ENCODE results near the gene LRRC37B. TPM values are rescaled to one million over a fixed set of nuclear protein-coding genes. Genes with fewer than 3 reads are reported as not detected.
"Not testable (repeated sequence)": the region's sequence is repeated elsewhere in the genome, so short reads cannot be mapped to it uniquely, and the experiment has no call there.

The LRRC37B gene
- total and polyA plus RNA-seq, 12 donors: 7.4 to 45.3 (median 13.7) TPM

DNA sequence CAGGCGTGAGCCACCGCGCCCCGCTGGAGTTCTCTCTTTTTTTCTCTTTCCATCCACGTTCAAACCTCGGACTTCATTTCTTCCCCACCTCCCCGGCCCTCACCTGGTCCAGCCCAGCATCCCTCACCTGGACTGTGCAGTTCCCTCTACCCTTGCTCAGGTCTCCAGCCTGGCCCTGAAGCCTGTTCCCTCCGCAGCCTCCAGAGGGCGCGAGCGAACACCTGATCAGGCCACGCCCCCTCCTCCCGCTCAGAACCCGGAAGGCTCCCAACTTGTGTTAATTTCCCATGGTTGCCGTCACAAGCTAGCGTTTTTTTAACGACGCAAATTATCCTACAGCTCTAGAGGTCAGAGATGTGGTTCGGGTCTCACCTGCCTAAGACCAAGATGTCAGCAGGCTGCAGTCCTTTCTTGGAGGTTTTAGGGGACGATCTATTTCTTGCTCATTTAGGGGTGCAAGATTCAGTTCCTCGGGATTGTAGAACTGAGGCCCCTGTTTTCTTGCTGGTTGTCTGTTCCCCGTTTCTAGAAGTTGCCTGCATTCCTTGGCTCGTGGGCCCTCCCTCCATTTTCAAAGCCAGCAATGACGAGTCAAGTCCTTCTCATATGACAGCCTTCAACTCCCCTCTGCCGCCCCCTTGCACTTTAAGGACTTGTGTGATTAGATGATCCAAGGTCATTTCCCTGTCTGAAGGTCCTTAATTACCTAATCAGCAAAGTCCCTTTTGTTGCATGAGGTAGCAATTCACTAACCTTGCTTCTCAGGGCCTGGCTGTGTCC, 59.9 kb downstream of the LRRC37B start:
- peak in 6 of 7 donors; percentile 35 to 69 (median 58) for DNase-seq
- peak overlapping the region in 1 of 4 donors; percentile 28 for H3K4me3 ChIP-seq
- WGBS, 4 donors: 44 to 65% (median 57%) methylated on average over 13 to 16 of the region's 25 CpGs

DNA sequence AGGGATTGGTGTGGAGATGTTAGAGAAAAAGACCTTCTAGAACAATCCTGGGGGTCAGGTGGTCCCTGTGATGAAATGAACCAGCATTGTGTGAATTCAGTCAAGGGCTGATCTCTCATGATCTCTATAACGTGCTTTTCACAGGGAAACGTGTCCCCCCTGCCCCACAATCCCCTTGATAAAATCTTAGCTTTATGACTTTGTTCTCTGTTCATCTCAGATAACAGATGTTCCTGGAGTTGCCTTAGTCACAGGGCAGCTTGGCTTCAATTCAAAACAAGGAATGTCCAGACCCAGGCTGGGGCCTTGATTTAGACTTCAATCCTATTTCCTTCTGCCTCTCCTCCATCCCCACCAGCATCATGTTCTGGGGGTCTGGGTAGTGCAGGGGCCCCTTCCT, 61.9 kb downstream of the LRRC37B start:
- H3K36me3 ChIP-seq (replicated peaks in 1 of 2); intact Hi-C loops (cut with DNase I); H3K27ac ChIP-seq; H3K9me3 ChIP-seq (replicated peaks in 1 of 3); H3K4me1 ChIP-seq (replicated peaks in 1 of 2); H3K27me3 ChIP-seq; H3K4me3 ChIP-seq: not testable (repeated sequence)
- WGBS, 4 donors: 18 to 35% (median 26%) methylated on average over 2 of the region's 2 CpGs
- DNase-seq: peak in 6 of 7 donors; percentile 35 to 50 (median 47)

More for the DNA sequence above, 59.9 kb downstream of the LRRC37B start:
- H3K36me3 ChIP-seq (replicated peaks in 1 of 2); H3K27me3 ChIP-seq; H3K9me3 ChIP-seq (replicated peaks in 1 of 3); H3K4me1 ChIP-seq (replicated peaks in 1 of 2); intact Hi-C loops (cut with DNase I); H3K27ac ChIP-seq: not testable (repeated sequence)
- TF ChIP-seq, protein P1, sequence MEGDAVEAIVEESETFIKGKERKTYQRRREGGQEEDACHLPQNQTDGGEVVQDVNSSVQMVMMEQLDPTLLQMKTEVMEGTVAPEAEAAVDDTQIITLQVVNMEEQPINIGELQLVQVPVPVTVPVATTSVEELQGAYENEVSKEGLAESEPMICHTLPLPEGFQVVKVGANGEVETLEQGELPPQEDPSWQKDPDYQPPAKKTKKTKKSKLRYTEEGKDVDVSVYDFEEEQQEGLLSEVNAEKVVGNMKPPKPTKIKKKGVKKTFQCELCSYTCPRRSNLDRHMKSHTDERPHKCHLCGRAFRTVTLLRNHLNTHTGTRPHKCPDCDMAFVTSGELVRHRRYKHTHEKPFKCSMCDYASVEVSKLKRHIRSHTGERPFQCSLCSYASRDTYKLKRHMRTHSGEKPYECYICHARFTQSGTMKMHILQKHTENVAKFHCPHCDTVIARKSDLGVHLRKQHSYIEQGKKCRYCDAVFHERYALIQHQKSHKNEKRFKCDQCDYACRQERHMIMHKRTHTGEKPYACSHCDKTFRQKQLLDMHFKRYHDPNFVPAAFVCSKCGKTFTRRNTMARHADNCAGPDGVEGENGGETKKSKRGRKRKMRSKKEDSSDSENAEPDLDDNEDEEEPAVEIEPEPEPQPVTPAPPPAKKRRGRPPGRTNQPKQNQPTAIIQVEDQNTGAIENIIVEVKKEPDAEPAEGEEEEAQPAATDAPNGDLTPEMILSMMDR (IDR thresholded peaks at IDR 0.05): peak in 3 of 6 experiments; percentile 22 to 56 (median 25)

DNA sequence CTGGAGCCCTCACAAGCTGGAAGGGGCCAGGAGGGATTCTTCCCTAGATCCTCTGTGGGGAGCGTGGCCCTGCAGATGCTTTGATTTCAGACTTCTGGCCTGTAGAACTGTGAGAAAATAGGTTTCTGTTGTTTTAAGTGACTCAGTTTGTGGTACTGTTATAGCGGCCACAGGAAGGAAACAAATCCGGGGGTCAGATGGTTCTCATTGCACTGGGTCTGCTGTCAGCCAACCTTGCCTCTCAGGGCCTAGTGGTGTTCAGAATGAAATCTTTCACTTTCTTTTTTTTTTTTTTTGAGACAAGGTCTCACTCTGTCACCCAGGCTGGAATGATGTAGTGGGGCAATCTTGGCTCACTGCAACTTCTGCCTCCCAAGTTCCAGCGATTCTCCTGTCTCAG, 64.8 kb downstream of the LRRC37B start:
- H3K4me3 ChIP-seq; H3K27me3 ChIP-seq; H3K9me3 ChIP-seq (replicated peaks in 1 of 3); H3K4me1 ChIP-seq (replicated peaks in 1 of 2); H3K36me3 ChIP-seq (replicated peaks in 1 of 2); intact Hi-C loops (cut with DNase I); H3K27ac ChIP-seq: not testable (repeated sequence)
- 44 to 69% (median 56%) methylated on average over 1 to 3 of the region's 4 CpGs for WGBS, 4 donors
- DNase-seq: peak in 1 of 7 donors; percentile 24

DNA sequence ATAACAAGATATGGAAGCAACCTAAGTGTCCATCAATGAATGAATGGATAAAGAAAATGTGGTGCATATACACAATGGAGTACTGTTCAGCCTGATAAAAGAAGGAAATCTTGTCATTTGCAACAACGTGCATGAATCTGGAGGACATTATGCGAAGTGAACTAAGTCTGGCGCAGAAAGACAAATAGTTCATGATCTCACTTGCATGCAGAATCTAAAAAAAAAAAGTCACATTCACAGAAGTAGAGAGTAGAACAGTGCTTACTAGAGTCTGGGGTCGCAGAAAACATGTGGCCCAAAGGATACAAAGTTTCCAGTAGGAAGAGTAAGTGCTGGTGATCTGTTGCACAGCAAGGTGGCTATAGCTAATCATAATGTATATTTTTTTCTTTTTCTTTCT, 65.9 kb downstream of the LRRC37B start:
- intact Hi-C loops (cut with DNase I); H3K4me1 ChIP-seq (replicated peaks in 1 of 2); H3K9me3 ChIP-seq (replicated peaks in 1 of 3); DNase-seq; H3K27me3 ChIP-seq; H3K4me3 ChIP-seq; H3K36me3 ChIP-seq (replicated peaks in 1 of 2); H3K27ac ChIP-seq: not testable (repeated sequence)
- 80 to 92% (median 89%) methylated on average over 1 to 4 of the region's 4 CpGs for WGBS, 4 donors

DNA sequence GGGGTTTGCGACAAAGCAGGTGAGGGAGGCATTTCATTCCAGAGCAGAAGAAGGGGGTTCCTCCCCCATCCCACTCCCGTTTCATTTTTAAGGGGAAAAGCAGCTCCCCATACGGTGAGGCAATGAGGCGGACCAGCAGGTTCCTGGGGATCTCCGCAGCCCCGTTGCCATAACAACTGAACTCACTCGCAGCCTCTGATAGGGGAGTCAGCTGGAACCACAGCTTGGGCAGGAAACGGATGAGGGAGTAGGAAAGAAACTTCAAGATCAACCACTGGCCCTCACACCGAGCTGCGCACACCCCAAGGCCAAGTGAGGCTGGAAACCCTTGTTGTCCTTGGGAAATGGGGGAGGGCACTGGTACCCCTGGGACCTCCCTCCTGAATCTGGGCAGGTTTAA, 72.6 kb downstream of the LRRC37B start:
- 0 to 6% (median 3%) methylated on average over 6 to 10 of the region's 10 CpGs for WGBS, 4 donors
- H3K4me3 ChIP-seq; H3K36me3 ChIP-seq (replicated peaks in 1 of 2); H3K4me1 ChIP-seq (replicated peaks in 1 of 2); H3K9me3 ChIP-seq (replicated peaks in 1 of 3); H3K27me3 ChIP-seq; H3K27ac ChIP-seq; intact Hi-C loops (cut with DNase I): not testable (repeated sequence)
- peak in 6 of 7 donors; percentile 15 to 55 (median 38) for DNase-seq

DNA sequence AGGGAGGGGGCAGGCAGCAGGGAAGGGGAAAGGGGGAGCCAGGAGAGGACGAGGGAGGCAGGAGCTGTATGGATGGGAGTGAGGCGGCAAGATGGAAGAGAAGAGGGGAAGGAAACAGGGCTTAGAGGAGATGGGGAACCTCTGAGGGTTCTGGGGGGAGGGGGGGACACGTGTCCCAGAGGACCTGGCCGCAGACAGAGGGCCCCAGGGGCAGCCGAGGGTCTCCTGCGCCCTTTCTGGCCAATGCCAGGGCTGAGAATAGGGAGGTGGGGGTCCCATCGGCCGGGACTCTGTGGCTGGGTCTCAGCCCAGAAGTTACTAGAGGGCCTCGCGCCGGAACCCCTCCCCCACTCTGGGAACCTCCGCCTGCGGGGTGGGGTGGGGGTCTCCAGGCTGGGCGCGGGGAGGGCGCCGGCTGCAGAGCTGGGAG, 76.4 kb downstream of the LRRC37B start:
- H3K36me3 ChIP-seq (replicated peaks in 1 of 2); H3K27me3 ChIP-seq; intact Hi-C loops (cut with DNase I); H3K27ac ChIP-seq; H3K4me1 ChIP-seq (replicated peaks in 1 of 2); H3K9me3 ChIP-seq (replicated peaks in 1 of 3); DNase-seq: not testable (repeated sequence)
- peak overlapping the region in 2 of 4 donors; percentile 26 to 59 for H3K4me3 ChIP-seq
- WGBS, 4 donors: 3 to 5% (median 4%) methylated on average over 6 to 15 of the region's 17 CpGs

DNA sequence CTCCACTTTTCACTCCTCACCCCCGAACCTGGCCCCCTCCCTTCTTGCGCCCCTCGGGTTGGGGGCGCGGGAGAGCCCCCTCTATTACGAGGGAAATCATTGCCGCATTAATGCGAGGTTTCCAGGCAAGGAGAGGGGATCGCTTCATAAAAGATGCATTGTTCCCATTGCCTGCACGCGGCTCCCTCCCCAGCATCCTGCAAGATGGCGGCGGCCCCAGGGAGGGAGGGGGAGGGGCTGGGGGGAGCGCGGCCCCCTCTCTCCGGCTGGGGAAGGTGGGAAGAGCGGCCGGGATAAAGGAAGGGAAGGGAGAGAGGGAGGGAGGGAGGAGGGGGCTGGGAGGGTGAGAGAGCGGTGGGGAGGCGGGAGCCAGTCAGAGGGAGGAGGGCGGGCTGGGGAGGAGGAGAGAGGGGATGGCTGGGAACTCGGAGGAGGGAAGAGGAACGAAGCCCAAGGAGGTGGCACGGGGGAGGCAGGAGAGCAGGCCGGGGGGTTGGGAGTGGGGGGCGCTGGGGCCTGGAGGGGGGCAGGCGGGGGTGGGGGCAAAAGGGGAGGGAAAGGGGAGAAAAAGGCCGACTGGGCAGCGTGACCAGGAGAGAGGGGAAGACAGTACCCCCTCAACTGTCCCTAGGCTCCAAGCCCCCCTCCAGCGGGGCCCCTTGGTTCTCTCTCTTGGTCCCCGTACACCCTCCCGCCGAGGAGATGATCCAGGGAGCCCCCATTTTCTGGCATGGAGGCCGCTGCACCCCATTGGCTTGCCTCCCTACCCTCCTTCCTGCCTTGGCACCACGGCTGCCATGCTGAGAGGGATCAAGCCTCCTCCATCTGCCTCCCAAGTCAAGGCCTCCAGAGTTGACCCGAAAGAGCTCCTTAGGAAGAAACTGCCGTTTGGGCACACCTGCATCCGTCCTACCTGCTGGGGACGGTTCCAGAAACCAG, 77.1 kb downstream of the LRRC37B start:
- H3K4me1 ChIP-seq (replicated peaks in 1 of 2); intact Hi-C loops (cut with DNase I); H3K9me3 ChIP-seq (replicated peaks in 1 of 3); H3K36me3 ChIP-seq (replicated peaks in 1 of 2); H3K27me3 ChIP-seq; H3K27ac ChIP-seq: not testable (repeated sequence)
- 0 to 7% (median 2%) methylated on average over 3 to 13 of the region's 39 CpGs; no CpG with 5 or more reads in 1 of the 4 donors for WGBS, 4 donors
- DNase-seq: peak in 3 of 7 donors; percentile 19 to 41 (median 37)
- H3K4me3 ChIP-seq: peak overlapping the region in 2 of 4 donors; percentile 26 to 59

DNA sequence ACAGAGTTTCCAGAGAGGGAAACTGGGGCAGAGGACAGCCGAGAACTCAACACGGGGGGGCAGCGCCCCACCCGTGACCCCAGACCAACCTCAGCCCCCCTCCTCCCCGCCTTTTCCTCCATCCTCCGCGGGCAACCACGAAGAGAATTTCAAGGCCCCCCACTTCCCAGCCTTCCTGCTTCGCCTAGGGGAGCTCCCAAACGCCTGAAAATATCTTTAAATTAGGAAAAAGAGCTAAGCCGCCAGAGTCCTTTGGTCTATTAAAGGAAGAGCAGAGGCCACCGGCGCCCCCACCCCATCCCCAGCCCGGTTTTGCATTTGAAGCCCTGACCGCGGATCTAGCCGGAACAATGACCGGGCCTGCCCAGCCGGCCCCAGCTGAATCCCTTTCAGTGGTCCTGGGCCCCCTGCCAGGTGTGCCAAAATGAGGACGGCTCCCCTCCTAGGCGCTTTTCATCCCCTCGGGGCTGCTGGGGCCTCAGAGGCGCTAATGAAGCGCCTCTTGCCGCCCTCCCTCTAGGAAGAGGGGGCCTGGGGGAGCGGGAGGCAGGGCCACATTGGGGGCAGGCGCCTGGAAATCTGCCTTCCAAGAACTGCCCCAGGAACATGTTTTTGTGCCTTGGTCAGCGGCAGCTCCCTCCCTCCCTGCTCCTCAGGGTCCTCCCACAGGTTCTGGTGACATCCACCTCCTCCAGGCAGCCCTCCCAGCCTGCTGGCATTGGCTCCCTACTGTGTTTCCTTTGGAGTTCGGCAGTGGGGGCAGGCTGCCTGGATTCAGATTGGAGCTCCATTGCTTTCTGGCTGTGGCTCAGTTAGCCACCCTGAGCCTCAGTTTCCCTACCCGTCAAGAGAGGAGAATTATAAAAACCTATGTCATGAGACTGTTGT, 78.0 kb downstream of the LRRC37B start:
- H3K4me1 ChIP-seq (replicated peaks in 1 of 2); H3K36me3 ChIP-seq (replicated peaks in 1 of 2); H3K4me3 ChIP-seq; intact Hi-C loops (cut with DNase I); H3K9me3 ChIP-seq (replicated peaks in 1 of 3); H3K27ac ChIP-seq; DNase-seq; H3K27me3 ChIP-seq: not testable (repeated sequence)
- WGBS, 4 donors: 33 to 84% (median 39%) methylated on average over 2 to 24 of the region's 30 CpGs

DNA sequence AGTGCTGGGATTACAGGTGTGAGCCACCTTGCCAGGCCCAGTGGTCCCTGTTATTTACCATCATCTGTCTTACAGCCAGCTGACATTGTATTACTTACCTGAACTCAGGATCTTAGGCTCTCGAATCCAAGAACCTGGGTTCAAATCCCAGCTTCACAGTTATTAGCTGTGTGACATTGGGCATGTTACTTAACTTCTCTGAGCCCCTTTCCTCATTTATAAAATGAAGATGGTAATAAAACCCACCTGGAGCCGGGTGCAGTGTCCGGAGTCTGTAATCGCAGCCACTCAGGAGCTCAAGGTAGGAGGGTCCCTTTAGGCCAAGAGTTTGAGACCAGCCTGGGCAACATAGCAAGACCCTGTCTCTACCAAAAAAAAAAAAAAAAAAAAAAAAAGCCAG, 79.7 kb downstream of the LRRC37B start:
- H3K4me3 ChIP-seq; DNase-seq; intact Hi-C loops (cut with DNase I); H3K4me1 ChIP-seq (replicated peaks in 1 of 2); H3K9me3 ChIP-seq (replicated peaks in 1 of 3); H3K27ac ChIP-seq; H3K36me3 ChIP-seq (replicated peaks in 1 of 2); H3K27me3 ChIP-seq: not testable (repeated sequence)
- 86 to 95% (median 94%) methylated on average over 3 to 4 of the region's 4 CpGs for WGBS, 4 donors

All from adrenal gland (tissue), 12 donors.